Measurements from ENCODE around the gene EMP1. TPM values are rescaled to one million over a fixed set of nuclear protein-coding genes. Genes with fewer than 3 reads are reported as not detected.

The EMP1 gene
- total RNA-seq, 2 donors from 2014 or later, result 265 to 667 TPM

GRCh38 chr12:13152756-13153155 is 43.8 kb upstream of the EMP1 start:
- Histone ChIP-seq H3K4me3 (no peak overlapping the region), H3K27ac (no peak overlapping the region), H3K27me3 (no peaks in the 10 kb centered on the region), H3K36me3 (no peaks in the 10 kb centered on the region), H3K4me1 (no peaks in the 10 kb centered on the region), H3K9me3 (no peaks in the 10 kb centered on the region), H3K9ac (ENCODE audit: low read depth in 2 of 2, low read length in 2 of 2) (no peak overlapping the region)
- intact Hi-C loops (cut with DNase I), result no loop called here
- DNase-seq, result no peak
- no peak for TF ChIP-seq CTCF (IDR thresholded peaks at IDR 0.05)

- H3K36me3 ChIP-seq, result no peaks in the 10 kb centered on the region
- no peak for DNase-seq
- no peak overlapping the region for H3K27ac ChIP-seq
- no peaks in the 10 kb centered on the region for H3K4me1 ChIP-seq
- intact Hi-C loops (cut with DNase I), result no loop called here
- H3K9me3 ChIP-seq, result no peaks in the 10 kb centered on the region
- no peak overlapping the region for H3K9ac ChIP-seq (ENCODE audit: low read depth in 2 of 2, low read length in 2 of 2)
- H3K27me3 ChIP-seq, result no peaks in the 10 kb centered on the region
- no peak overlapping the region for H3K4me3 ChIP-seq
- no peak for TF ChIP-seq CTCF (IDR thresholded peaks at IDR 0.05)
Observed at GRCh38 chr12:13153180-13153579, 43.3 kb upstream of the EMP1 start.

DNA sequence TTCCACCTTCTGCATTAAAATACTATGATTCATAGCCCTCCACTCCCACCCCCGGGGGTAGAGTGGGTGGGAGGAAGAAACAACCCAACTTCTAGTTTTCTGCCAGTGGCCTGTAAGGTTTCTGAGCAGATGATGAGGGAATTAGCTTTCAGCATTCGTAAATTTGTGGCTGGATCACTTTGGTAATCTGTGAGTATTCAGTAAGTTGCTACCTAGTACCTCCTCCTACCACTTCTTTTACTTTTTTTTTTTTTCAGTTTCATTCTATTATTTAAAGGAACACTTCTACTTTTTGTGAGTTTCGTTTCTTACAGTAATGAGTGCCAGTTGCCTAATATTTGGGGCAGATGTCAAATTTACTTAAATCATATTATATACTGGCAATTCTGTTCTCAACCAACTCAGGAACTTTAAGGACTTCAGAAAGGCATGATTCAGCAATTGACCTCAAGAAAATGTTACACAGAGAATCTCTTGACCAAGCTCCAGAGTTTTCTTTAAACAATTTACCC is 42.4 kb upstream of the EMP1 start:
- no peaks in the 10 kb centered on the region for H3K9me3 ChIP-seq
- H3K27me3 ChIP-seq, result no peaks in the 10 kb centered on the region
- no peaks in the 10 kb centered on the region for H3K4me1 ChIP-seq
- intact Hi-C loops (cut with DNase I), result no loop called here
- H3K36me3 ChIP-seq, result no peaks in the 10 kb centered on the region
- H3K27ac ChIP-seq, result no peak overlapping the region
- no peak overlapping the region for H3K4me3 ChIP-seq
- no peak for TF ChIP-seq CTCF (IDR thresholded peaks at IDR 0.05)
- DNase-seq, result no peak
- no peak overlapping the region for H3K9ac ChIP-seq (ENCODE audit: low read depth in 2 of 2, low read length in 2 of 2)

GRCh38 chr12:13154831-13155230 is 41.7 kb upstream of the EMP1 start:
- H3K27ac ChIP-seq, result no peak overlapping the region
- intact Hi-C loops (cut with DNase I), result no loop called here
- no peak for DNase-seq
- H3K9ac ChIP-seq (ENCODE audit: low read depth in 2 of 2, low read length in 2 of 2), result no peak overlapping the region
- TF ChIP-seq CTCF (IDR thresholded peaks at IDR 0.05), result no peak
- H3K36me3 ChIP-seq, result no peaks in the 10 kb centered on the region
- no peaks in the 10 kb centered on the region for H3K27me3 ChIP-seq
- no peaks in the 10 kb centered on the region for H3K9me3 ChIP-seq
- H3K4me3 ChIP-seq, result no peak overlapping the region
- no peaks in the 10 kb centered on the region for H3K4me1 ChIP-seq

- Histone ChIP-seq H3K4me3 (no peak overlapping the region), H3K4me1 (no peaks in the 10 kb centered on the region), H3K27me3 (no peaks in the 10 kb centered on the region), H3K36me3 (no peaks in the 10 kb centered on the region), H3K9ac (ENCODE audit: low read depth in 2 of 2, low read length in 2 of 2) (no peak overlapping the region), H3K27ac (no peak overlapping the region), H3K9me3 (no peaks in the 10 kb centered on the region)
- intact Hi-C loops (cut with DNase I), result no loop called here
- no peak for DNase-seq
- no peak for TF ChIP-seq CTCF (IDR thresholded peaks at IDR 0.05)
Observed at GRCh38 chr12:13156277-13156676, 40.2 kb upstream of the EMP1 start.

DNA sequence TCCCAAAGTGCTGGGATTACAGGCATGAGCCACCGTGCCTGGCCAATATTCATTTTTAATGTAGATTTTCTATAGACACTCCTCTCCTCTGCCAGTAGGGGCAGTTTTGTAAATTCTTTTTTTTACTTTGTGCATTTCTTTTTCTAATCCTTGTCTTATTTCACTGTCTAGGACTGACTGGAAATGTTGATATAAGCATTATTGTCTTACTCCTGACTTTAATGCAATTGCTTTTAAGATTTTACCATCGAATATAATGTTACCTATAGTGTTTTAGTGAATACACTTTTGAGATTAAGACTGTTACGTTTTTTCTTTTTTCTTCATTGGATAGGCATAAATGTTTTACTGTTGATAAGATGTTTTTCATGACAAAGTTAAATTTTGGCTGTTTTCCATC is 35.4 kb upstream of the EMP1 start:
- Histone ChIP-seq H3K9ac (ENCODE audit: low read depth in 2 of 2, low read length in 2 of 2) (no peak overlapping the region), H3K9me3 (no peaks in the 10 kb centered on the region), H3K36me3 (no peaks in the 10 kb centered on the region), H3K4me3 (no peak overlapping the region), H3K27me3 (no peaks in the 10 kb centered on the region), H3K4me1 (no peaks in the 10 kb centered on the region), H3K27ac (no peak overlapping the region)
- DNase-seq, result no peak
- intact Hi-C loops (cut with DNase I), result no loop called here
- peak; percentile 23 for TF ChIP-seq CTCF (IDR thresholded peaks at IDR 0.05)

Measured in colonic mucosa (tissue), 4 donors.